ENCODE results near the gene BORCS5. TPM values are rescaled to one million over a fixed set of nuclear protein-coding genes. Genes with fewer than 3 reads are reported as not detected.

Gene BORCS5
- total and polyA plus RNA-seq, 2 of the 4 experiments (the other 2 are of a cell fraction) = 14.4 to 18.3 TPM

DNA sequence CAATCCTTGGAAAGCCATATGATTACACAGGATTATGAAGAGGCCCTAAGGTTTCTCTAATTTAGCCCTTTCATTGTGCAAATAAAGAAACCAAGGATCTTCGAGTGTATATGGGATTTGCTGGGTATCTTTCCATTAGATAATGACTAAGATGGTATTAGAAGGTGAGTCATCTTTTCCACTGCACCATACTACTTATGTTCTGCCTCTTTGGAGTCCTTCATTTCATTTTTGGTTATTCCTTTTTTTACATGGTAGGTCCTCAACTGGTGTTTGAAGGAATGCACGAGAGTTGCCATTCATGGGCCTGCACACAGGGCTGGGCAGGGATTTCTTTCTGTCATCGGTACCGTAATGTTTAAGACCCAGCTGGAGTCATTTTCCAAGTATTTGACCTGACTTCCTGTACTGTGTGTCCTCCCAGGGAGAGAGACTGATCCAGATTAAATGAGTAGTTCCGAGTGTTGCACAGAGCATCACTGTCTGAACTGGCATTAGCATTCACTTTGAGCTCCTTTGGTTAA lies 85.7 kb downstream of the BORCS5 start:
- POLR2A ChIA-PET (ENCODE audit: unreplicated experiment) = no interaction called here
- H3K9ac ChIP-seq (ENCODE audit: low read depth, low read length) = no peak overlapping the region
- no peak overlapping the region for H3K14ac ChIP-seq (replicated peaks; ENCODE audit: low read depth, low read length)
- H3K23ac ChIP-seq (ENCODE audit: low read depth, low read length) = no peak overlapping the region
- intact Hi-C loops (cut with micrococcal nuclease) (no loop called here), in situ Hi-C loops (cut with MboI; ENCODE audit: low sequenced_read_pairs) (no loop called here), dilution Hi-C loops (cut with HindIII; ENCODE audit: low sequenced_read_pairs, unreplicated experiment) (no loop called here)
- 15% methylated on average over 3 of the region's 5 CpGs; no CpG with 5 or more reads in 1 of the 2 experiments for WGBS, 2 experiments (ENCODE audit: extremely low coverage in 2 of 2, insufficient read length in 1 of 2)
- BruUV-seq (replicated peaks) = no TSS peak
- peak overlapping the region; percentile 37 for H2BK5ac ChIP-seq (ENCODE audit: low read depth, low read length, poor library complexity, severe bottlenecking)
- ATAC-seq (ENCODE audit: low read depth) (peak; percentile 60), DNase-seq (peak; percentile 80)
- H3K4me3 ChIP-seq (ENCODE audit: insufficient read depth, low read depth, low read length) = no peak overlapping the region
- no peak overlapping the region for H3K4ac ChIP-seq (ENCODE audit: low read depth, low read length)
- H2BK120ac ChIP-seq (ENCODE audit: low read depth, low read length) = no peak overlapping the region
- H3K18ac ChIP-seq (ENCODE audit: low read depth, low read length) = no peak overlapping the region
- H4K8ac ChIP-seq (ENCODE audit: low read depth in 2 of 2, low read length in 2 of 2) = no peak overlapping the region
- H3K9me1 ChIP-seq (ENCODE audit: insufficient read depth, low read length) = peaks cover 8% of the 10 kb centered on the region
- H2BK20ac ChIP-seq (ENCODE audit: low read depth, low read length) = 0 out of 2 replicates have a peak overlapping the region, but pooled peaks have one; percentile 9
- H3K27ac ChIP-seq (ENCODE audit: insufficient read depth, low read length) = no peak overlapping the region
- TF ChIP-seq FOS (IDR thresholded peaks at IDR 0.05; ENCODE audit: low read depth, low read length) (peak; percentile 79), POLR2A (IDR thresholded peaks at IDR 0.05; ENCODE audit: low read depth, low read length) (no peak)
- H2AK5ac ChIP-seq (ENCODE audit: low read depth, low read length) = no peak overlapping the region
- H3K4me2 ChIP-seq (ENCODE audit: low read depth, low read length) = peak overlapping the region; percentile 13; the same call in 1 of the 2 replicates
- H3K36me3 ChIP-seq (ENCODE audit: control insufficient read depth, insufficient read depth, low read length) = no peaks in the 10 kb centered on the region
- no peak overlapping the region for H3K56ac ChIP-seq (ENCODE audit: extremely low read depth, insufficient read depth, low read length)
- CTCF ChIA-PET = no interaction called here
- H4K20me1 ChIP-seq (ENCODE audit: insufficient read depth, low read length) = no peaks in the 10 kb centered on the region
- H3K27me3 ChIP-seq (ENCODE audit: control insufficient read depth, insufficient read depth, low read length) = no peaks in the 10 kb centered on the region
- H4K91ac ChIP-seq (ENCODE audit: insufficient read depth, low read depth, low read length) = no peak overlapping the region
- peaks cover 21% of the 10 kb centered on the region for H3K4me1 ChIP-seq (ENCODE audit: control insufficient read depth, insufficient read depth, low read length)
- H2AFZ ChIP-seq (replicated peaks; ENCODE audit: low read length, poor library complexity) = no peak overlapping the region
- H4K5ac ChIP-seq (ENCODE audit: low read depth, low read length) = no peak overlapping the region
- H3K79me1 ChIP-seq (ENCODE audit: low read depth in 1 of 2, low read length in 2 of 2) = peaks cover 0 to under 1% of the 10 kb centered on the region in 2 experiments; a peak in 1 of 4 replicates
- H3K9me3 ChIP-seq (ENCODE audit: control insufficient read depth, insufficient read depth, low read length) = no peaks in the 10 kb centered on the region
- H2BK15ac ChIP-seq (ENCODE audit: low read depth, low read length) = 0 out of 3 replicates have a peak overlapping the region, but pooled peaks have one; percentile 34
- H2AK9ac ChIP-seq (replicated peaks; ENCODE audit: low read depth, low read length, poor library complexity) = no peak overlapping the region

Measured in IMR-90 (cell line).